Urinary bladder (tissue), 4 donors: ENCODE measurements around the gene SYS1. TPM values are rescaled to one million over a fixed set of nuclear protein-coding genes. Genes with fewer than 3 reads are reported as not detected.

Experiments
- DNase-seq: peaks from one replicate; pipeline ENCODE4 v3.0.0-alpha.2; 2015; ENCODE audit errors: extremely low spot score
- H3K27ac ChIP-seq: one replicate; pipeline ENCODE4 v1.5.1; 2013; ENCODE audit warnings: low read depth, mild to moderate bottlenecking, moderate library complexity
- H3K36me3 ChIP-seq: one replicate; pipeline ENCODE4 v1.6.1; 2013; ENCODE audit warnings: mild to moderate bottlenecking, moderate library complexity; ENCODE audit not compliant: insufficient read depth
- H3K4me1 ChIP-seq: one replicate; pipeline ENCODE4 v1.6.1; 2013; ENCODE audit warnings: mild to moderate bottlenecking, moderate library complexity; ENCODE audit not compliant: insufficient read depth
- H3K4me3 ChIP-seq: one replicate; pipeline ENCODE4 v1.5.1; 2013; ENCODE audit warnings: low read depth, low read length
- WGBS: extraction: QIAGEN DNeasy Blood & Tissue Kit; methylation state at CpG from one replicate; pipeline ENCODE4 v1.1.7; 2013; 5-methylcytosine and 5-hydroxymethylcytosine counted together
- polyA plus RNA-seq: library from polyadenylated mRNA; stranded (reverse); fragments of 200-250 nt; gene quantifications from one replicate; pipeline ENCODE4 v1.2.3, GENCODE V29; 2013
- total RNA-seq: library from RNA; depleted of rRNA; stranded (reverse); fragments of >200 nt; gene quantifications from one replicate; pipeline ENCODE4 v1.2.3, GENCODE V29; 2014
- donor health status: healthy with polysubstance abuse.
- donor health status: healthy.

SYS1 gene
- total and polyA plus RNA-seq, 2 donors = 19.5 to 39.4 TPM

DNA sequence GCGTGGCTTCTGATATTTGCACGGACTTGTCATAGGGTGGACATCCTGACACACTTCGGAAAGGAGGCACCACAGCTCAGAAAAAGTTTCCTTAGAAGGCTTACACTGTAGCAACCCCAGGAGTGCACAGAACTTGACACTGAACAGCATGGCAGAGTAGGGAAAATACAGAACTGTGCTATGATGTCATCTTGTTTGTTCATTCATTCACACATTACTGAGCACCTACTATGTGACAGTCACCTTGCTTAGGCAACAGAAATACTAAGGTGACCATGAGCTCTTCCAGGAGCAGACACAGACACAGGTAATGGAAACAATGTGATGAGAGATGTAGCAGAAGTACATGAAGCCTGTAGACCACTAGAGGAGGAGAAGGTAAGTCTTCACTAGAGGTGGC, 50.5 kb downstream of the SYS1 start:
- H3K36me3 ChIP-seq = no peaks in the 10 kb centered on the region
- H3K4me3 ChIP-seq = no peak overlapping the region
- 75% methylated on average over 3 of the region's 3 CpGs for WGBS
- H3K4me1 ChIP-seq = no peaks in the 10 kb centered on the region
- no peak overlapping the region for H3K27ac ChIP-seq
- no peak for DNase-seq

DNA sequence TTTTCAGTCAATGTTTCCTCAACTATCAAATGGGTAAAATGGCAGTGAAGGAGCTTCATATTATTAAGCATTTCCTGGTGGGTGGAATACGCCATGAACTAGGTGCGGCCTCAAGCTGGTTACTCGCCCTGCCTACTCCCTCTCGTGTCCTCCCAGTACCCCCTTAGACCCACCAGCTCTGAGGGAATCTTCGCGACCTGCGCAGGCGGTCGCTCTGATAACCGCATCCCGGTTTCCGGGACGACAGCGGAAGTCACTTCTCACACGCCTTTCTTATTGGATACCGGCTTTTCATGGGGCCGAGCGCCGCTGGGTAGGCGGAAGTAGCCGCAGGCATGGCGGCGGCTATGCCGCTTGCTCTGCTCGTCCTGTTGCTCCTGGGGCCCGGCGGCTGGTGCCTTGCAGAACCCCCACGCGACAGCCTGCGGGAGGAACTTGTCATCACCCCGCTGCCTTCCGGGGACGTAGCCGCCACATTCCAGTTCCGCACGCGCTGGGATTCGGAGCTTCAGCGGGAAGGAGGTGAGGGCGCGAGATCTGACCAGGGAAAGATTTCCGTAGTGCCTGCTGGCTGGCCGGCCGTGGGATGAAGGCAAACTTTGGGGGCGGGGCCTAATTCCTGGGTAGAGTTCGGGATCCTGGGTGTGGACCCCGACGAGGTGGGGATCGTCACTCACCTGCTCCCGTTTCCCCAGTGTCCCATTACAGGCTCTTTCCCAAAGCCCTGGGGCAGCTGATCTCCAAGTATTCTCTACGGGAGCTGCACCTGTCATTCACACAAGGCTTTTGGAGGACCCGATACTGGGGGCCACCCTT, 53.1 kb downstream of the SYS1 start, which contains the start of gene PIGT:
PIGT (plus strand) TSS at position 320 of the 816 bp plus-strand sequence; CDS start at position 336, 16 bp downstream.
- H3K27ac ChIP-seq = peak within 1 kb of the TSS; percentile 69
- WGBS = under 1% methylated on average over 52 of the region's 52 CpGs
- peaks cover 7% of the 10 kb centered on the region for H3K36me3 ChIP-seq
- H3K4me1 ChIP-seq = no peaks in the 10 kb centered on the region
- H3K4me3 ChIP-seq = peak within 1 kb of the TSS; percentile 99
- peak; percentile 68 for DNase-seq

DNA sequence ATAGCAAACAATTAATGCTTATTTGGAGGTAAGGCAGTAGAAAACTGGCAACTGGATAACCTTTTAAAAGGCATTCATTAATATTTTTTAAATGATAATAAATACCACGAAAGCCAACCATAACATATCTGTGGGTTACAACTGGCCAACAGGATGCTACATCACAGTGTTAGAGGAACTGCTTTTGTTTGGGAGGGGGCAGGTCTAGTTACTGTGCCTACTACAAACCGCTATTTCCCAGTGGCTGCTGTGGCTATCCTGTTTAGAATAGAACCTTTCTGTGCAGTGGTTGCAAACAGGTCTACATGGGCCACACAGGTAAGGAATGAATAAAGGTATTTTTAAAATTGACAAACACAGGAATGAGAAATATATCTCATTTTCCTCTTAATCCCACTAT, 54.0 kb downstream of the SYS1 start:
- WGBS = 69% methylated on average over 2 of the region's 2 CpGs
- Histone ChIP-seq H3K4me3 (no peak overlapping the region), H3K4me1 (no peaks in the 10 kb centered on the region), H3K36me3 (peaks cover 11% of the 10 kb centered on the region), H3K27ac (no peak overlapping the region)
- DNase-seq = no peak

Other genes starting within 250 kb of the SYS1 start
- gene WFDC5, start 248.0 kb upstream of the SYS1 start, total RNA-seq = 0.26 TPM
- 0.27 TPM for gene WFDC5, start 248.0 kb upstream of the SYS1 start, polyA plus RNA-seq
- not detected for gene WFDC12, start 238.7 kb upstream of the SYS1 start, total RNA-seq
- gene WFDC12, start 238.7 kb upstream of the SYS1 start, polyA plus RNA-seq = not detected
- gene PI3, start 188.3 kb upstream of the SYS1 start, total RNA-seq = not detected
- gene PI3, start 188.3 kb upstream of the SYS1 start, polyA plus RNA-seq = not detected
- not detected for gene SEMG1, start 156.1 kb upstream of the SYS1 start, total RNA-seq
- gene SEMG1, start 156.1 kb upstream of the SYS1 start, polyA plus RNA-seq = not detected
- not detected for gene SEMG2, start 141.8 kb upstream of the SYS1 start, total RNA-seq
- gene SEMG2, start 141.8 kb upstream of the SYS1 start, polyA plus RNA-seq = not detected
- 6.8 TPM for gene SLPI, start 108.6 kb upstream of the SYS1 start, total RNA-seq
- 1,815 TPM for gene SLPI, start 108.6 kb upstream of the SYS1 start, polyA plus RNA-seq
- not detected for gene RBPJL, start 56.3 kb upstream of the SYS1 start, total RNA-seq
- not detected for gene RBPJL, start 56.3 kb upstream of the SYS1 start, polyA plus RNA-seq
- gene MATN4, start 54.9 kb upstream of the SYS1 start, total RNA-seq = 1.5 TPM
- gene MATN4, start 54.9 kb upstream of the SYS1 start, polyA plus RNA-seq = 0.58 TPM
- 28.9 TPM for gene SDC4, start 14.7 kb upstream of the SYS1 start, total RNA-seq
- 110 TPM for gene SDC4, start 14.7 kb upstream of the SYS1 start, polyA plus RNA-seq
- 0.69 TPM for gene TP53TG5, start 15.2 kb downstream of the SYS1 start, total RNA-seq
- 0.96 TPM for gene TP53TG5, start 15.2 kb downstream of the SYS1 start, polyA plus RNA-seq
- gene DBNDD2, start 45.1 kb downstream of the SYS1 start, total RNA-seq = 15.5 TPM
- gene DBNDD2, start 45.1 kb downstream of the SYS1 start, polyA plus RNA-seq = 194 TPM
- gene PIGT, start 53.0 kb downstream of the SYS1 start, total RNA-seq = 30.5 TPM
- gene PIGT, start 53.0 kb downstream of the SYS1 start, polyA plus RNA-seq = 121 TPM
- gene WFDC2, start 106.6 kb downstream of the SYS1 start, total RNA-seq = not detected
- 430 TPM for gene WFDC2, start 106.6 kb downstream of the SYS1 start, polyA plus RNA-seq
- gene SPINT3, start 152.5 kb downstream of the SYS1 start, total RNA-seq = not detected
- gene SPINT3, start 152.5 kb downstream of the SYS1 start, polyA plus RNA-seq = not detected
- gene WFDC6, start 176.3 kb downstream of the SYS1 start, total RNA-seq = not detected
- not detected for gene WFDC6, start 176.3 kb downstream of the SYS1 start, polyA plus RNA-seq
- not detected for gene EPPIN, start 184.2 kb downstream of the SYS1 start, total RNA-seq
- not detected for gene EPPIN, start 184.2 kb downstream of the SYS1 start, polyA plus RNA-seq
- not detected for gene WFDC8, start 216.1 kb downstream of the SYS1 start, total RNA-seq
- not detected for gene WFDC8, start 216.1 kb downstream of the SYS1 start, polyA plus RNA-seq